Occipital lobe (tissue), 1 donor: Measurements from ENCODE around the gene TEX30. TPM values are rescaled to one million over a fixed set of nuclear protein-coding genes. Genes with fewer than 3 reads are reported as not detected.

Source experiments
- total RNA-seq: library from RNA; depleted of rRNA; stranded (reverse); fragments of >200 nt; gene quantifications from one replicate; pipeline ENCODE4 v1.2.3, GENCODE V29; 2014

Gene TEX30
- total RNA-seq, 1 donor from 2014 or later, result 12.8 TPM

Other genes with a start within 250 kb of the TEX30 start
- 68.9 TPM for gene TPP2, start 176.8 kb downstream of the TEX30 start, total RNA-seq
- not detected for gene METTL21C, start 78.7 kb downstream of the TEX30 start, total RNA-seq
- gene POGLUT2, start 25.2 kb upstream of the TEX30 start, total RNA-seq, result 11.5 TPM
- gene BIVM, start 25.3 kb upstream of the TEX30 start, total RNA-seq, result 65.2 TPM
- gene ERCC5, start 72.2 kb upstream of the TEX30 start, total RNA-seq, result 70.0 TPM